Mesenchymal stem cell (in vitro differentiated cells and primary cell): Measurements from ENCODE around the gene DCAF4. TPM values are rescaled to one million over a fixed set of nuclear protein-coding genes. Genes with fewer than 3 reads are reported as not detected.

Experiments used
- DNase-seq: peaks from one replicate; pipeline ENCODE4 v3.0.0-alpha.2; 2013
- H2AFZ ChIP-seq: one replicate; pipeline ENCODE4 v1.6.1; 2013; ENCODE audit warnings: low read depth, mild to moderate bottlenecking, control low read depth, inconsistent platforms, low read length, moderate library complexity
- H2AK5ac ChIP-seq: 2 replicates; pipeline ENCODE4 v1.6.1; 2013; ENCODE audit warnings: low read length, moderate library complexity, mild to moderate bottlenecking, inconsistent platforms; ENCODE audit not compliant: severe bottlenecking
- H2BK120ac ChIP-seq: one replicate; pipeline ENCODE4 v1.6.1; 2013; ENCODE audit warnings: low read depth, mild to moderate bottlenecking, inconsistent platforms, low read length, moderate library complexity
- H2BK12ac ChIP-seq, 2 experiments: one replicate each; pipeline ENCODE4 v1.6.1; 2013; ENCODE audit warnings: inconsistent platforms in 2 of 2, low read length in 2 of 2, mild to moderate bottlenecking in 2 of 2, moderate library complexity in 2 of 2, control low read depth in 1 of 2
- H2BK15ac ChIP-seq: one replicate; pipeline ENCODE4 v1.6.1; 2013; ENCODE audit warnings: mild to moderate bottlenecking, low read depth, inconsistent platforms; ENCODE audit not compliant: poor library complexity, severe bottlenecking
- H2BK5ac ChIP-seq: 2 replicates; pipeline ENCODE4 v1.6.1; 2013; ENCODE audit warnings: low read depth, mild to moderate bottlenecking, low read length, control low read depth, inconsistent platforms; ENCODE audit not compliant: poor library complexity, severe bottlenecking
- H3K14ac ChIP-seq, 2 experiments: one replicate each; pipeline ENCODE4 v1.6.1; 2013; ENCODE audit warnings: inconsistent platforms in 2 of 2, low read length in 2 of 2, control low read depth in 1 of 2, mild to moderate bottlenecking in 1 of 2, moderate library complexity in 1 of 2
- H3K18ac ChIP-seq, 2 experiments: one replicate each; pipeline ENCODE4 v1.6.1; 2013; ENCODE audit warnings: inconsistent platforms in 2 of 2, low read length in 2 of 2, control low read depth in 1 of 2, low read depth in 1 of 2, mild to moderate bottlenecking in 1 of 2
- H3K23ac ChIP-seq, 2 experiments: one replicate each; pipeline ENCODE4 v1.6.1; 2013; ENCODE audit warnings: inconsistent platforms in 2 of 2, low read length in 2 of 2, mild to moderate bottlenecking in 2 of 2, moderate library complexity in 2 of 2, control low read depth in 1 of 2
- H3K27ac ChIP-seq: 2 replicates; pipeline ENCODE4 v1.5.1; 2013; ENCODE audit warnings: mild to moderate bottlenecking, moderate library complexity, low read length, control low read depth, inconsistent platforms; ENCODE audit not compliant: poor library complexity, severe bottlenecking
- H3K27me3 ChIP-seq, 2 experiments: 2 replicates each; pipeline versions ENCODE4 v1.6.1 to v1.7.0; 2013; ENCODE audit warnings: low read length in 2 of 2, mild to moderate bottlenecking in 2 of 2, moderate library complexity in 2 of 2, control low read depth in 1 of 2, inconsistent platforms in 1 of 2; ENCODE audit not compliant: control insufficient read depth in 1 of 2, insufficient read depth in 1 of 2
- H3K36me3 ChIP-seq, 2 experiments: 2 replicates each; pipeline versions ENCODE4 v1.6.1 to v1.7.0; 2013; ENCODE audit warnings: low read length in 2 of 2, control low read depth in 1 of 2, inconsistent platforms in 1 of 2, low read depth in 1 of 2, mild to moderate bottlenecking in 1 of 2; ENCODE audit not compliant: insufficient read depth in 2 of 2, control insufficient read depth in 1 of 2
- H3K4ac ChIP-seq, 2 experiments: one replicate each; pipeline ENCODE4 v1.6.1; 2013; ENCODE audit warnings: inconsistent platforms in 2 of 2, low read length in 2 of 2, mild to moderate bottlenecking in 2 of 2, moderate library complexity in 2 of 2, control low read depth in 1 of 2, low read depth in 1 of 2
- H3K4me1 ChIP-seq: 2 replicates; pipeline ENCODE4 v1.6.1; 2013; ENCODE audit warnings: low read depth, low read length, control low read depth; ENCODE audit not compliant: control insufficient read depth, insufficient read depth
- H3K4me2 ChIP-seq: 2 replicates; pipeline ENCODE4 v1.6.1; 2013; ENCODE audit warnings: low read length, mild to moderate bottlenecking, inconsistent platforms; ENCODE audit not compliant: poor library complexity, severe bottlenecking
- H3K4me3 ChIP-seq, 2 experiments: 2 replicates each; pipeline versions ENCODE4 v1.5.1 to v1.7.0; 2013; ENCODE audit warnings: low read length in 2 of 2, mild to moderate bottlenecking in 2 of 2, control low read depth in 1 of 2, low read depth in 1 of 2; ENCODE audit not compliant: insufficient read depth in 1 of 2
- H3K79me1 ChIP-seq: replicated peaks from 2 replicates; pipeline ENCODE4 v1.6.1; 2013; ENCODE audit warnings: mild to moderate bottlenecking, control low read depth, low read length, inconsistent platforms; ENCODE audit not compliant: poor library complexity, severe bottlenecking
- H3K9ac ChIP-seq: 2 replicates; pipeline ENCODE4 v1.7.0; 2013; ENCODE audit warnings: mild to moderate bottlenecking, low read length, moderate library complexity
- H3K9me3 ChIP-seq: 2 replicates; pipeline ENCODE4 v1.7.0; 2013; ENCODE audit warnings: mild to moderate bottlenecking, low read length; ENCODE audit not compliant: control insufficient read depth
- H4K8ac ChIP-seq: one replicate; pipeline ENCODE4 v1.6.1; 2013; ENCODE audit warnings: inconsistent platforms, mild to moderate bottlenecking, low read length, moderate library complexity
- H4K91ac ChIP-seq: one replicate; pipeline ENCODE4 v1.6.1; 2013; ENCODE audit warnings: mild to moderate bottlenecking, low read length, inconsistent platforms
- WGBS: methylation state at CpG from one replicate; pipeline ENCODE4 v1.1.7; 2013; ENCODE audit warnings: mixed read lengths; 5-methylcytosine and 5-hydroxymethylcytosine counted together
- polyA plus RNA-seq, 2 experiments: library from polyadenylated mRNA; stranded (reverse); fragments of 200-250 nt; gene quantifications; one replicate each; pipeline ENCODE4 v1.2.3, GENCODE V29; 2013

The DCAF4 gene, protein sequence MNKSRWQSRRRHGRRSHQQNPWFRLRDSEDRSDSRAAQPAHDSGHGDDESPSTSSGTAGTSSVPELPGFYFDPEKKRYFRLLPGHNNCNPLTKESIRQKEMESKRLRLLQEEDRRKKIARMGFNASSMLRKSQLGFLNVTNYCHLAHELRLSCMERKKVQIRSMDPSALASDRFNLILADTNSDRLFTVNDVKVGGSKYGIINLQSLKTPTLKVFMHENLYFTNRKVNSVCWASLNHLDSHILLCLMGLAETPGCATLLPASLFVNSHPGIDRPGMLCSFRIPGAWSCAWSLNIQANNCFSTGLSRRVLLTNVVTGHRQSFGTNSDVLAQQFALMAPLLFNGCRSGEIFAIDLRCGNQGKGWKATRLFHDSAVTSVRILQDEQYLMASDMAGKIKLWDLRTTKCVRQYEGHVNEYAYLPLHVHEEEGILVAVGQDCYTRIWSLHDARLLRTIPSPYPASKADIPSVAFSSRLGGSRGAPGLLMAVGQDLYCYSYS
- polyA plus RNA-seq (2013, experiment 1 of 2) = 21.1 TPM
- 23.4 TPM for polyA plus RNA-seq (2013, experiment 2 of 2)

DNA sequence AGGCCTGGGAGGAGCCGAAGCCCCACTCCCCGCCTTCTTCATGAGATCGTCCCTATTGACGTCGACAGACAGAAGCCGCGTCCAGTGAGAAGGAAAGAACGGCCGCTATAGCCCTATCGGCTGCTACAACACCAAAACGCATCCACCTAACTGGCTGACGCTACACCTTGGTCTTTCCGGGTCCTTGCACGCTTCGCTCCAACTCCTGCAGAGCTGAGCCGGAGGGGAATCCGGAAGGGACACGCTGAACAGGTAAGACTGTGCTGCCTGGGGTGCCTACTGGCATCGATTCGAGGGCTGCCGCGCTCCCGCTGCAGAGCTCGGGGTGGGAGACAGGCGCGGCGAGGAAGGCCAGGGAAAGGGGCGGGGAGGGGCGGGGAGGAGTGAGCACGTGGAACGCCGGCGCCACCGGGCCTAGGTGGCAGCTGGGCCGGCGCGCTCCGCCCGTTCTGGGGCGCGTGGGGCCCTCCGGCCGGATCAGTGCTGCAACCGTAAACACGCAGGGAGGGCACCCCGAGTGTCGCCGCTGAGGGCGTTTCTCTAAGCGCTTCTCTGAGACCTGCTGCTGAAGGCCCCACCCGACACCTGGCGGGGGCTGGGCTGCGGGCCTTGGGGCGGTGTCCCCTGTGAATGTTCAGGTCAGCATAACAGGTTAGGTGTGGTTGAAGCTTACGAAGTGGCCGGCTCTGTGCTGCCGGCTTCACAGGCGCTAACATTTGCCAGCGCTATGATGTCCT is at the start of gene DCAF4:
Gene DCAF4, plus strand, starts transcription at position 173 of the 737 bp plus-strand sequence. CDS start 11,515 bp downstream, outside the sequence.
- Histone ChIP-seq H2BK15ac (peak within 1 kb of the TSS; percentile 54), H4K91ac (peak within 1 kb of the TSS; percentile 37), H2AK5ac (peak within 1 kb of the TSS; percentile 38), H3K4me3 (peak within 1 kb of the TSS; percentile 89 to 99), H3K18ac (peak within 1 kb of the TSS; percentile 90 to 91), H2BK12ac (peak within 1 kb of the TSS in 1 of 2 experiments; percentile 42), H3K23ac (peak within 1 kb of the TSS in 1 of 2 experiments; percentile 93), H2AFZ (peak within 1 kb of the TSS; percentile 98), H3K9ac (peak within 1 kb of the TSS; percentile 98), H2BK120ac (peak within 1 kb of the TSS; percentile 9), H3K27me3 (no peaks in the 10 kb centered on the region), H2BK5ac (peak within 1 kb of the TSS; percentile 33), H3K4me1 (peaks cover 16% of the 10 kb centered on the region), H3K4me2 (peak within 1 kb of the TSS; percentile 83), H3K9me3 (no peaks in the 10 kb centered on the region), H3K27ac (peak within 1 kb of the TSS; percentile 84), H3K79me1 (peaks cover 19% of the 10 kb centered on the region), H3K4ac (peak within 1 kb of the TSS; percentile 5 to 93), H4K8ac (peak within 1 kb of the TSS; percentile 62), H3K14ac (peak within 1 kb of the TSS in 1 of 2 experiments; percentile 95), H3K36me3 (peaks cover 0 to 15% of the 10 kb centered on the region in 2 experiments)
- DNase-seq = peak; percentile 99
- WGBS = under 1% methylated on average over 59 of the region's 59 CpGs

DNA sequence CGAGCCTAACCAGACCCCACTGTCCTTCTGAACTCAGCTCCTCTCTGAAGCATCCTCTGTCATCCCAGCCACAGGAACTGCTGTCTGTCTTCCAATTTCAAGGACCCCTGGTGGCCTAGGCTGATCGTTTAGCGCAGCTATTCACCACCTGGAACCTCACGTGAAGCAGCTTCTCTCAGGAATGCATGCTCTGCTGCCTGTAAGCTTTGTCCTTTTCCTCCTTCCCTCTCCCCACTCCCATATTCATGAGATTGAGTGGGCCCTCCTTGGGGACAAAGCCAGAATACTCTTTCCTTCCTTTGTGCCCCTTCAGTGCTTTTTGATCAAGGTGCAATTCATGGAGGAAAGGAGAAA is 49.6 kb upstream of the DCAF4 start:
- no peak overlapping the region for H3K9ac ChIP-seq
- no peak overlapping the region for H2BK5ac ChIP-seq
- no peak overlapping the region for H3K4ac ChIP-seq
- H2BK15ac ChIP-seq = no peak overlapping the region
- H3K27ac ChIP-seq = no peak overlapping the region
- no peak overlapping the region for H2AFZ ChIP-seq
- no peak overlapping the region for H4K8ac ChIP-seq
- H3K27me3 ChIP-seq = no peaks in the 10 kb centered on the region
- H3K9me3 ChIP-seq = no peaks in the 10 kb centered on the region
- no peak overlapping the region for H2AK5ac ChIP-seq
- H3K36me3 ChIP-seq = peaks cover 0 to 14% of the 10 kb centered on the region in 2 experiments
- H3K79me1 ChIP-seq = peaks cover 26% of the 10 kb centered on the region
- no peak overlapping the region for H2BK120ac ChIP-seq
- no peak for DNase-seq
- no peak overlapping the region for H3K23ac ChIP-seq
- 33% methylated on average over 4 of the region's 4 CpGs for WGBS
- H3K4me1 ChIP-seq = peaks cover 11% of the 10 kb centered on the region
- no peak overlapping the region for H3K18ac ChIP-seq
- no peak overlapping the region for H4K91ac ChIP-seq
- H3K4me2 ChIP-seq = no peak overlapping the region
- no peak overlapping the region for H2BK12ac ChIP-seq
- no peak overlapping the region for H3K14ac ChIP-seq
- H3K4me3 ChIP-seq = no peak overlapping the region

DNA sequence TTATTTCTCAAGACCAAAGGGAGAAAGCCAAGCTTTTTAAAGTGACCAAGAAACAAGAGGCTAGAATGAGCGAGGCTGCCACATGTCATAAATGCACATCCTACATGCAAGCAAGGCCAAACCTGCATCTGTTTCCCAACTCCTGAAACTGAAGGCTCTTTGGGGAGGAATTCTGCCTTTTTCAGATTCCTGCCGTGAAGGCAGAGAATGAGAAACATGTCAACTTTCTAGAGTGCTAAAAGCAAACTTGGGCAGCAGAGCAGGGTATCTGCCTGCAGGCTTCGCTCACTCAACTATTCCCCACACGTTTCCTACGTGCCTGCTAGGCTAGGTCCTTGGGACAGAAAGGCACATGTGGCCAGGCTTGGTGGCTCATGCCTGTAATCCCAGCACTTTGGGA is 47.5 kb upstream of the DCAF4 start:
- Histone ChIP-seq H3K4me2 (no peak overlapping the region), H3K18ac (no peak overlapping the region), H2AK5ac (no peak overlapping the region), H2BK120ac (no peak overlapping the region), H4K91ac (no peak overlapping the region), H2BK15ac (no peak overlapping the region), H2BK12ac (no peak overlapping the region), H3K36me3 (peaks cover 0 to 19% of the 10 kb centered on the region in 2 experiments), H2BK5ac (no peak overlapping the region), H3K79me1 (peaks cover 29% of the 10 kb centered on the region), H3K14ac (no peak overlapping the region), H4K8ac (no peak overlapping the region), H2AFZ (no peak overlapping the region), H3K23ac (no peak overlapping the region), H3K9me3 (no peaks in the 10 kb centered on the region), H3K9ac (no peak overlapping the region), H3K27me3 (no peaks in the 10 kb centered on the region), H3K27ac (no peak overlapping the region), H3K4me1 (peaks cover 11% of the 10 kb centered on the region), H3K4ac (no peak overlapping the region), H3K4me3 (no peak overlapping the region)
- no peak for DNase-seq
- WGBS = 88% methylated on average over 5 of the region's 5 CpGs

DNA sequence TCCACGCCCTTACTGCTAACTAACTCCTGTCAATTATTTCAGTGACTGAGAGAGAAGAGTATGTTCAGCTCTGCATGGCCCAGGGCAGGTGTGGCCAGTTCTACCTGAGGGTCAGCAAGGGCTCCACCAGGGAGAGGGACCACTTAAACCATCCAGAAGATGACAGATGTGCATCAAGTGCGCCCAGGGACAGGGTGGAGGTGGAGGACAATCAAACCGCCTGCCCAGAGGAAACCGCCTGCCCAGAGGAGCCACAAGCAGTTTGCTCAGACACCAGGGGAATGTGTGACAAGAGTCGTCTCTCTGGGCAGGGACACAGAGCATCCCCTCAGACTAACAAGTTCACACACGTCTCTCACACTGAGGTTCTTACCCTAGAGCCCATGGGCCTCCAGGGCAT is 46.8 kb upstream of the DCAF4 start:
- H3K27me3 ChIP-seq = no peaks in the 10 kb centered on the region
- no peak overlapping the region for H3K18ac ChIP-seq
- H3K9ac ChIP-seq = no peak overlapping the region
- H3K23ac ChIP-seq = no peak overlapping the region
- no peak overlapping the region for H2AFZ ChIP-seq
- H2BK15ac ChIP-seq = no peak overlapping the region
- H2BK5ac ChIP-seq = no peak overlapping the region
- no peak overlapping the region for H2AK5ac ChIP-seq
- H3K79me1 ChIP-seq = peaks cover 29% of the 10 kb centered on the region
- H4K91ac ChIP-seq = no peak overlapping the region
- H4K8ac ChIP-seq = no peak overlapping the region
- H2BK120ac ChIP-seq = no peak overlapping the region
- H3K4me1 ChIP-seq = peaks cover 16% of the 10 kb centered on the region
- no peak overlapping the region for H3K4me2 ChIP-seq
- H3K4me3 ChIP-seq = no peak overlapping the region
- no peak overlapping the region for H2BK12ac ChIP-seq
- WGBS = 99% methylated on average over 6 of the region's 6 CpGs
- H3K36me3 ChIP-seq = peaks cover 0 to 19% of the 10 kb centered on the region in 2 experiments
- H3K4ac ChIP-seq = no peak overlapping the region
- no peak overlapping the region for H3K27ac ChIP-seq
- no peak overlapping the region for H3K14ac ChIP-seq
- no peak for DNase-seq
- no peaks in the 10 kb centered on the region for H3K9me3 ChIP-seq
